Fibroblast of mammary gland (primary cell): ENCODE measurements around the gene RPL27.
A peak's percentile ranks its signal among the peaks of the same experiment; 100 is the strongest.
"Not testable (repeated sequence)": the region's sequence is repeated elsewhere in the genome, so short reads cannot be mapped to it uniquely, and the experiment has no call there.

ENCODE experiments used
- DNase-seq: peaks from one replicate; pipeline ENCODE4 v3.0.0-alpha.2; 2010; ENCODE audit warnings: low read depth
- H3K4me3 ChIP-seq: 2 replicates; pipeline ENCODE4 v1.5.1; 2011; ENCODE audit warnings: low read depth, mild to moderate bottlenecking, low read length, moderate library complexity; ENCODE audit not compliant: control insufficient read depth
- CTCF ChIP-seq: conservative IDR thresholded peaks from 2 replicates; pipeline ENCODE4 v1.5.1; 2011; ENCODE audit warnings: low read depth, low read length, inconsistent platforms; ENCODE audit not compliant: control insufficient read depth, insufficient read depth

RPL27 gene

DNA sequence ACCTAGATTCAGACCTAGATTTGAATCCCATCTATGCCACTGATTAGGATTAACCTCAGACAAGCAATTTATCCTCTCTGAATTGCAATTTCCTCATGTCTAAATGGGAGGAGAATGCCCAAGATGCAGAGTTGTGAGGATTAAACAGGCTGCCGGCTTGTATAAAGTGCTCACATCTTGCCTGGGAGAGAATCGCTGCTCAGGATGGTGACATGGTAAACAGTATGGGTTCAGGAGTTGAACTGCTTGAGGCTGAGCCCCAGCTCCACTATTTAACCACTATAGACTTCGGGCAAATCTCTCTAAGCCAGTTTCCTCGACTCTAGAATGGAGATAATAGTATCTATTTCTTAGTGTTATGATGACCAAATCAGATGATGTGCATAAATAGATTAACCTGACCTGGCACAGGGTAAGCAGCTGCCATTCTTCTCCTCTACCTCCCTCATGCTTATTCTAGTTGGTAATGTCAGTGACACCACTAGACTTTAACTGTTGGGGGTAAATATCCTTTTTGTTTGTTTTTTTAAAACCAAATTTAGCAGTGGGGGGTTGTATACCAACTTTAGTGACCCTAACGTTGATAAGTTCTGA is 732 bp upstream of the RPL27 start:
- DNase-seq: no peak
- TF ChIP-seq CTCF: no peak
- peak overlapping the region; percentile 43 for H3K4me3 ChIP-seq

DNA sequence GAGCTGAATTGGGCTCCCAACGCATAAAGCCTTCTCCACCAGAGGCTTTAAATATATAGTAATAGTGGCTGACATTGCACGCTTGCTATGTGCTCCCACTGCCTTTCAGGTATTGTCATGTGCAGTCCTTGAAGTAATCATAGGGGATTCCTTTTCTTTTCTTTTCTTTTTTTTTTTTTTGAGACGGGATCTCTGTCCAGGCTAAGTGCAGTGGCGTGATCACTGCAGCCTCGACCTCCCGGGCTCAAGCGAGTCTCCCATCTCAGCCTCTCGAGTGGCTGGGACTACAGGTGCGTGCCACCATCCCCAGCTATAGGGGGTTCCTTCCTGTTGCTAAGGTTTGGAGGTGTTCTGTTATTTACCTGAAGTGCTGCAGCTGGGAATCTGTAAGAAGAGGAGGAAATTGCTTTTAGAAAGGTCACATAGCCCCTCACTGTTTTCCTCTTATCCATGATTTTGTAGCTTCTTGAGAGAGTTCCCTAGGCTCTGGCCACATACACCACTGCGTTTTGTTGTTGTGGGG is 845 bp downstream of the RPL27 start:
- H3K4me3 ChIP-seq: peak overlapping the region; percentile 99
- no peak for TF ChIP-seq CTCF
- no peak for DNase-seq

DNA sequence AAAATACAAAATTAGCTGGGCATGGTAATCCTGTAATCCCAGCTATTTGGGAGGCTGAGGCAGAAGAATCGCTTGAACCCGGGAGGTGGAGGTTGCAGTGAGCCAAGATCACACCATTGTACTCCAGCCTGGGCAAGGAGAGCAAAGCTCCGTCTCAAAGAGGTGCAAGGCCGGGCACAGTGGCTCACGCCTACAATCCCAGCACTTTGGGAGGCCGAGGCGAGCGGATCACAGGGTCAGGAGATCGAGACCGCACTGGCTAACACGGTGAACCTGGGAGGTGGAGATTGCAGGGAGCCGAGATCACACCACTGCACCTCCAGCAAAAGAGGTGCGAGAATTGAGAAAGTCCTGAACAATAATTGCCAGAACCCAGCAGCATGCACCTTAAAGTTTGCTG is 2.7 kb downstream of the RPL27 start:
- H3K4me3 ChIP-seq, DNase-seq: not testable (repeated sequence)

DNA sequence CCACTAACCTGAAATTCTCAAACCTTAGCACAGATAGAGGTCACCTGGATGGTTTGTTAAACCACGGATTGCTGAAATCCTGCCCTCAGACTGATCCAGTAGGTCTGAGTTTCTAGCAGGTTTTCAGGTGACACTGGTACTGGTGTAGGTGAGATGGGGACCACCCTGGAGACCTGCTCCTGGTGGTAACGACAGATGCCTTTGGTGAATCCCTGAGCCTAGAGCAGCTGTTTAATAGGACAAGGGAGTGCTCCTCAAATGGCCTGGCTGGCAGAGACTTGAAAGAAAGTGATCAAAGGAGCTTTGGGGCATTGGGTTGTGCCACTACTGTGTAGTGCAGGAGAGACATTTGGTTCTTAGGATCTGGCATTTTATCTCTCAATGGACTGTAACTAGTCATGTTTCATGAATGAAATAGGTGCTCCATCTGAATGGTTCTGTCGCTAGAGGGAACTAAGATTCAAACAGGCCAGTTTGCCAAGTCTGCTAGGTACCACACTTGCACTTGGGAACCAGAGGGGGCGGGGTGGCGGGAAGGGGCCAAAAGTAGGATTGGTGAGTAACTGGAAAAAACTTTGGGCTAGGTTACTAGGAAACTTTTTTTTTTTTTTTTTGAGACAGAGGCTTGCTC is 5.4 kb downstream of the RPL27 start:
- peak; percentile 77 for DNase-seq
- no peak overlapping the region for H3K4me3 ChIP-seq
- TF ChIP-seq CTCF: no peak

GRCh38 chr17:43006639-43007551 is 8.7 kb downstream of the RPL27 start, which contains the start of gene IFI35:
Gene IFI35, plus strand, starts transcription at chr17:43006784. Its CDS starts 164 bp downstream, at chr17:43006948.
- no peak for TF ChIP-seq CTCF
- peak within 1 kb of the TSS; percentile 92 for H3K4me3 ChIP-seq
- peak; percentile 83 for DNase-seq

DNA sequence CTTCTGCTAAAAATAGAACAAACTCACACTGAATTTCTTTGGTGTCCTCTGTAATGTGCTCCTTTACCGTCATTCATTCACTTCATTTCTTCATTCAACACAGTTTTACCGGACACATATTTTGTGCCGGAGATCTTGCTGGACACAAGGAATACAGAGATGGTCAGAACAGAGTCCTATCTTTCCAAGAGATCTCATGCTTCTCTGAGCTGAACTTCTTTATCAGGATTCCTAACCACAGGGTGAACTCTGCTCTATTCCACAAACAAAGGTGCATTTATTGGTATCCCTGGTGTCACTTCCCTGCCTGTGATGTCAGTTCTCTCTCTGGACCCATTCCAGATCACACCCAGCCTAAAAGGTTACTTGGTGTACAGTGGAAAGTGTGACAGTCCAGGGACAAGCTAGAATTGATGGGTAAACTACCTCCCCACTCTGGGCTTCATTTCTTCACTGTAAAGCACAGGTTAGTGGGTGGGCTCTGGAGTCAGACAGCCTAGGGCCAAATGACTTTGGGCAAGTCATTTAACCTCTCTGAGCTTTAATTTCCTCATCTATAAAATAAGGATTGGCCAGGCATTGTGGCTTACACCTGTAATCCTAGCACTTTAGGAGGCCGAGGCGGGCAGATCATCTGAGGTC is 12.6 kb downstream of the RPL27 start:
- TF ChIP-seq CTCF: no peak
- H3K4me3 ChIP-seq: no peak overlapping the region
- no peak for DNase-seq
